ENCODE data around the gene SASS6. TPM values are rescaled to one million over a fixed set of nuclear protein-coding genes. Genes with fewer than 3 reads are reported as not detected.

Gene SASS6
- total and polyA plus RNA-seq, 9 of the 15 experiments (the other 6 are each of a cell fraction or from before 2014, with no cell fraction given), result 11.6 to 34.1 (median 18.0) TPM

DNA sequence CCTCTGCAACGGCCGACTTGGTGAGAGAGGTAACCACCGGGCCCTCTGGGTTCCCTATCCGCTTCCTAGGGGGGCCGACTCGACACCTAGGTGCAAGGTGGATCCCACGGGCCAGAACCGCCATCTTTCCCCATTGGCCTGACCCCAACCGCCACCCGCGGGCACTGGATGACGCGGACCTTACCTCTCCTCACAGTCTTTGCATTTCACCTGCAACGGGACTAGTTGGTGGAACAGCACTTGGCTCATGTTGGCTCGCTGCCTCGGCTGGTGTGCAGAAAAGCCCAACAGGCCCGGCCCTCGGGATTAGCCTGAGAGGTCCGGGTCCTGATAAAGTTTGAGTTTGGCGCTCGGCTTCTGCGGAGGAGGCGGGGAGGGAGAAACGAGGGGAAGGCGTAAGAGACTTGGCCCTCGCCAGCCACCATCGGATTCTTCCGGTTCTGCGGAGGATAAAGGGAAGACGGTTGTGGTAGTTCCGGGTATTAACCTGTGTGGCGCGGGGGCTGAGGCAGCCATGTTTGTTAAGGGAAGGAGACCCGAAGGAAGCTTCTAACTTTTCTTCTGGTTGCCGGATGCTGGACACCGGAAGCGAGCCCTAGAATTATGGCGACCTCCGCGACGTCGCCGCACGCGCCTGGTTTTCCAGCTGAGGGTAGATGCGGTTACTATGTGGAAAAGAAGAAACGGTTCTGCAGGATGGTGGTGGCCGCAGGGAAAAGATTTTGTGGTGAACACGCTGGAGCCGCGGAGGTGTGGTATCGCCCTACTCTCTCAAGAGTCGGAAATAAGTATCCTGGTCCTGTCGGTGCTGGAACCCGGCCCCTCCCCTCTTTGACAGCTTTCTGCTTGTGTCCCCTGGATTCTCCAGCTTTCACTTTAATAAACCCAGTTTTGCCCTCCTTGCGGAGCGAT, at the start of gene SASS6, which contains the start of gene TRMT13 (continued):
- TF ChIP-seq BCLAF1 (IDR thresholded peaks at IDR 0.05; ENCODE audit: borderline replicate concordance in 1 of 2, control insufficient read depth in 1 of 2, low read depth in 2 of 2, low read length in 1 of 2), result peak in 1 of 2 experiments; percentile 82; a peak in 1 of 4 replicates
- TF ChIP-seq TARDBP (IDR thresholded peaks at IDR 0.05), result 0 out of 2 replicates have a peak, but pooled peaks have one; percentile 18
- TF ChIP-seq ZBTB8A (IDR thresholded peaks at IDR 0.05; ENCODE audit: partially characterized antibody), result no peak
- TF ChIP-seq HLTF (IDR thresholded peaks at IDR 0.05), result 0 out of 2 replicates have a peak, but pooled peaks have one; percentile 50
- TF ChIP-seq ZBTB40 (IDR thresholded peaks at IDR 0.05), result peak; percentile 97
- TF ChIP-seq ZBTB40 (CRISPR knock-in tag; IDR thresholded peaks at IDR 0.05), result peak; percentile 79; the same call in 1 of the 2 replicates
- no peak for TF ChIP-seq ZNF232 (CRISPR knock-in tag; IDR thresholded peaks at IDR 0.05)
- TF ChIP-seq RB1 (IDR thresholded peaks at IDR 0.05; ENCODE audit: low read depth), result peak; percentile 73; the same call in 1 of the 2 replicates
- TF ChIP-seq BRF2 (IDR thresholded peaks at IDR 0.05; ENCODE audit: borderline replicate concordance, insufficient read depth, insufficient read length), result no peak
- no peak for TF ChIP-seq ZNF449 (CRISPR knock-in tag; IDR thresholded peaks at IDR 0.05)
- TF ChIP-seq CTBP1 (IDR thresholded peaks at IDR 0.05; ENCODE audit: borderline replicate concordance), result peak; percentile 68; the same call in 1 of the 2 replicates

All from K562 (cell line).